ENCODE results near the gene NDUFB7.

NDUFB7 gene

DNA sequence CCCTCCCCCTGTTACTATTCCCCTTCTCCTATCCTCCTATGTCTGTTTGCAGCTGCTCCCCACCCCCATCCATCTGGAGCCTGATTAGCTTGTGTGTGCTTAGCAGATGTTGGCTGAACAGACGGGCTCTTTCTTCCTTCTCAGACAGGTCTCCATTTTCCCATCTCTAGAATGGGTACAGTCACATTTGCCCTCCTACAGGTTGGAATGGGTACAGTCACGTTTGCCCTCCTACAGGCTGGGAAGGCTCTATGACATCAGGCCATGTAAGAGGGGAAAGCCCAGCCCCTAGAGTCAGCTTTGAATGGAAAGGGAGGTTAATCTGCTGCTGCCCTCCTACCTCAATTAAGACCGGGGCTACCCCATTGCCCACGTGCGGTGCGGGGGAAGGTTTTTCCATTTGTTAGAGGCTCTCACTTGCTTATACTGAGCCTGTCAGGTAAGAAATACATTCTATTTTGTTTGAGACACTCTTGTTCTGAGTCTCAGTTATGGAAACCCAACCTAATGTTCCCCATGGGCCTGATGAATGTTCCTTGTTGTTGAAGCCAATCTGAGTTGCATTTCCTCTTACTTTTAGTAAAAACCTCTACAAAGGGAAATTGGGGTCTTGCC lies 8.9 kb upstream of the NDUFB7 start:
- TF ChIP-seq CEBPB (IDR thresholded peaks at IDR 0.05), result no peak

DNA sequence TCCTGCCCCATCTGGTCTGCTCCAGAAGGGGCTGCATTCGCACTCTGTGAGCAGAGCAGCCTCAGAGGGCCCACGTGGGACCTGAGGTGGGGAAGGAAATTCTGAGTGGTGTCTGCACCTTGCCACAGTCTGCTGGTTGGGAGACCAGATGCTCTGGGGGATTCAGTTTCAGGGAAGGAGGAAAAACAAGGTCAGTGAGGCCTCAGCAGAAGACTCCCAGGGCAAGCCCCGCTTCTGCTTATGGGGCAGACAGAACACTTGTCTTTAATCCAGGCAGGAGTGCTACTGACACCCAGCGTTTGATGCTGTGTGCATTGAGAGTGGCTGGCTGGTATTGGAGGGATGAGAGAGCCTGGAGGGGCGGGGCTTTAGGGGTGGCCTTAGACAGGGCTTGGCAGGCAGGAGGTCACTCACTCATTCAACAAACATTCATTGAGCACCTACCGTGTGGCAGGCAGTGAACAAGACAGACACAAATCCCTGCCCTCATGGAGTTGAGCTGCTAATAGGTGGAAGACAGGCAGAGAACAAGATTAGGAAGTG lies 6.1 kb upstream of the NDUFB7 start:
- TF ChIP-seq EP300 (IDR thresholded peaks at IDR 0.05; ENCODE audit: borderline replicate concordance), result no peak
- TF ChIP-seq CREB1 (IDR thresholded peaks at IDR 0.05; ENCODE audit: low read depth), result no peak
- no peak for TF ChIP-seq ZBTB7A (IDR thresholded peaks at IDR 0.05; ENCODE audit: low read depth)
- no peak for TF ChIP-seq RAD21 (IDR thresholded peaks at IDR 0.05; ENCODE audit: low read depth)
- no peak for TF ChIP-seq FOXM1 (IDR thresholded peaks at IDR 0.05; ENCODE audit: borderline replicate concordance, low read depth)
- TF ChIP-seq CEBPB (IDR thresholded peaks at IDR 0.05), result no peak
- TF ChIP-seq, protein P1, sequence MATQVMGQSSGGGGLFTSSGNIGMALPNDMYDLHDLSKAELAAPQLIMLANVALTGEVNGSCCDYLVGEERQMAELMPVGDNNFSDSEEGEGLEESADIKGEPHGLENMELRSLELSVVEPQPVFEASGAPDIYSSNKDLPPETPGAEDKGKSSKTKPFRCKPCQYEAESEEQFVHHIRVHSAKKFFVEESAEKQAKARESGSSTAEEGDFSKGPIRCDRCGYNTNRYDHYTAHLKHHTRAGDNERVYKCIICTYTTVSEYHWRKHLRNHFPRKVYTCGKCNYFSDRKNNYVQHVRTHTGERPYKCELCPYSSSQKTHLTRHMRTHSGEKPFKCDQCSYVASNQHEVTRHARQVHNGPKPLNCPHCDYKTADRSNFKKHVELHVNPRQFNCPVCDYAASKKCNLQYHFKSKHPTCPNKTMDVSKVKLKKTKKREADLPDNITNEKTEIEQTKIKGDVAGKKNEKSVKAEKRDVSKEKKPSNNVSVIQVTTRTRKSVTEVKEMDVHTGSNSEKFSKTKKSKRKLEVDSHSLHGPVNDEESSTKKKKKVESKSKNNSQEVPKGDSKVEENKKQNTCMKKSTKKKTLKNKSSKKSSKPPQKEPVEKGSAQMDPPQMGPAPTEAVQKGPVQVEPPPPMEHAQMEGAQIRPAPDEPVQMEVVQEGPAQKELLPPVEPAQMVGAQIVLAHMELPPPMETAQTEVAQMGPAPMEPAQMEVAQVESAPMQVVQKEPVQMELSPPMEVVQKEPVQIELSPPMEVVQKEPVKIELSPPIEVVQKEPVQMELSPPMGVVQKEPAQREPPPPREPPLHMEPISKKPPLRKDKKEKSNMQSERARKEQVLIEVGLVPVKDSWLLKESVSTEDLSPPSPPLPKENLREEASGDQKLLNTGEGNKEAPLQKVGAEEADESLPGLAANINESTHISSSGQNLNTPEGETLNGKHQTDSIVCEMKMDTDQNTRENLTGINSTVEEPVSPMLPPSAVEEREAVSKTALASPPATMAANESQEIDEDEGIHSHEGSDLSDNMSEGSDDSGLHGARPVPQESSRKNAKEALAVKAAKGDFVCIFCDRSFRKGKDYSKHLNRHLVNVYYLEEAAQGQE (IDR thresholded peaks at IDR 0.05; ENCODE audit: low read depth), result no peak
- no peak for TF ChIP-seq EGR1 (IDR thresholded peaks at IDR 0.05)
- TF ChIP-seq TAF1 (IDR thresholded peaks at IDR 0.05; ENCODE audit: low read depth), result no peak
- no peak for TF ChIP-seq TCF12 (IDR thresholded peaks at IDR 0.05; ENCODE audit: low read depth)
- TF ChIP-seq MAX (IDR thresholded peaks at IDR 0.05), result no peak

DNA sequence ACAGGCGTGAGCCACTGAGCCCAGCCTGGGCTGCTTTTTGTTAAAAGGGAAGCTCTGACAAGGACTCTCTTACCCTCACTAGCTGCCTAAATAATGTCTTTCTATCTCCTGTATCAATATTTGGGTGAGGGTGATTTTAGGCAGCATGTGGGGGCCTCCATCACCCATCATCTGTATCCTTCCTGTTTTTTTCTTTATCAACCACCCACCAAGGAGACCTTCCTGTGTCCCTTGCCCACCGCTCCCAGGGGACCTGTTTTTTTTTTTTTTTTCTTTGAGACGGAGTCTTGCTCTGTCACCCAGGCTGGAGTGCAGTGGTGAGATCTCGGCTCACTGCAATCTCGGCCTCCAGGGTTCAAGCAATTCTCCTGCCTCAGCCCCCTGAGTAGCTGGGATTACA lies 5.4 kb upstream of the NDUFB7 start:
- no peak for TF ChIP-seq CREB1 (IDR thresholded peaks at IDR 0.05; ENCODE audit: low read depth)
- TF ChIP-seq FOXM1 (IDR thresholded peaks at IDR 0.05; ENCODE audit: borderline replicate concordance, low read depth), result no peak
- no peak for TF ChIP-seq EP300 (IDR thresholded peaks at IDR 0.05; ENCODE audit: borderline replicate concordance)
- no peak for TF ChIP-seq MAX (IDR thresholded peaks at IDR 0.05)
- TF ChIP-seq RAD21 (IDR thresholded peaks at IDR 0.05; ENCODE audit: low read depth), result no peak

GRCh38 chr19:14576363-14576762 lies 4.5 kb upstream of the NDUFB7 start:
- TF ChIP-seq CREB1 (IDR thresholded peaks at IDR 0.05; ENCODE audit: low read depth), result no peak
- TF ChIP-seq TCF12 (IDR thresholded peaks at IDR 0.05; ENCODE audit: low read depth), result no peak
- TF ChIP-seq NFIC (IDR thresholded peaks at IDR 0.05), result no peak

- TF ChIP-seq YY1 (IDR thresholded peaks at IDR 0.05; ENCODE audit: low read depth) (no peak), CEBPB (IDR thresholded peaks at IDR 0.05) (no peak), TEAD4 (IDR thresholded peaks at IDR 0.05) (no peak), NFIC (IDR thresholded peaks at IDR 0.05) (no peak), FOXM1 (IDR thresholded peaks at IDR 0.05; ENCODE audit: borderline replicate concordance, low read depth) (no peak), RAD21 (IDR thresholded peaks at IDR 0.05; ENCODE audit: low read depth) (no peak), TCF12 (IDR thresholded peaks at IDR 0.05; ENCODE audit: low read depth) (no peak), MAX (IDR thresholded peaks at IDR 0.05) (no peak), CREB1 (IDR thresholded peaks at IDR 0.05; ENCODE audit: low read depth) (no peak), EGR1 (IDR thresholded peaks at IDR 0.05) (no peak)
- TF ChIP-seq, protein P2, sequence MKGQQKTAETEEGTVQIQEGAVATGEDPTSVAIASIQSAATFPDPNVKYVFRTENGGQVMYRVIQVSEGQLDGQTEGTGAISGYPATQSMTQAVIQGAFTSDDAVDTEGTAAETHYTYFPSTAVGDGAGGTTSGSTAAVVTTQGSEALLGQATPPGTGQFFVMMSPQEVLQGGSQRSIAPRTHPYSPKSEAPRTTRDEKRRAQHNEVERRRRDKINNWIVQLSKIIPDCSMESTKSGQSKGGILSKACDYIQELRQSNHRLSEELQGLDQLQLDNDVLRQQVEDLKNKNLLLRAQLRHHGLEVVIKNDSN (IDR thresholded peaks at IDR 0.05), result no peak
These were observed 3.6 kb upstream of the NDUFB7 start for GRCh38 chr19:14575428-14575980.

DNA sequence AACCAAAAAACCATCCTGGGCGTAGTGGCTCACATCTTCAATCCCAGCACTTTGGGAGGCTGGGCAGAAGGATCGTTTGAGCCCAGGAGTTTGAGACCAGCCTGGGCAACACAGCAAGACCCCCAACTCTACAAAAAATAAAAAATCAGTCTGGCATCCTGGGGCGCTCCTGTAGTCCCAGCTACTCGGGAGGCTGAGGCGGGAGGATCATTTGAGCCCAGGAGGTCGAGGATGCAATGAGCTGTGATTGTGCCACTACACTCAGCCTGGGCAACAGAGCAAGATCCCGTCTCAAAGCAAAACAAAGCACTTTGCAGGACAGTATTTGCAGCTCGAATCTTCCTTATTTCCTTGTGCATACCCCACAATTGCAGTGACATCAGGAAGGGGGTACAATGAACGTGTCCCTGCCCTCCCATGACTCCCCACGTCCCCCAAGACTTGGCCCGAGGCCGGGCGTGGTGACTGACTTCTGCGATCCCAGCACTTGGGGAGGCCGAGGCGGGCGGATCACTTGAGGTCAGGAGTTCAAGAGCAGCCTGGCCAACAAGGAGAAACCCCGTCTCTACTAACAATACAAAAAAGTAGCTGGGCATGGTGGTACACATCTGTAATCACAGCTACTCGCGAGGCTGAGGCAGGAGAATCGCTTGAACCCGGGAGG lies 870 bp downstream of the NDUFB7 start:
- TF ChIP-seq, protein P1 (IDR thresholded peaks at IDR 0.05; ENCODE audit: low read depth), result no peak
- no peak for TF ChIP-seq EP300 (IDR thresholded peaks at IDR 0.05; ENCODE audit: borderline replicate concordance)
- no peak for TF ChIP-seq CEBPB (IDR thresholded peaks at IDR 0.05)
- no peak for TF ChIP-seq ZBTB7A (IDR thresholded peaks at IDR 0.05; ENCODE audit: low read depth)
- TF ChIP-seq TEAD4 (IDR thresholded peaks at IDR 0.05), result no peak
- TF ChIP-seq TAF1 (IDR thresholded peaks at IDR 0.05; ENCODE audit: low read depth), result no peak
- no peak for TF ChIP-seq EGR1 (IDR thresholded peaks at IDR 0.05)
- TF ChIP-seq FOXM1 (IDR thresholded peaks at IDR 0.05; ENCODE audit: borderline replicate concordance, low read depth), result no peak
- TF ChIP-seq CREB1 (IDR thresholded peaks at IDR 0.05; ENCODE audit: low read depth), result no peak
- TF ChIP-seq RAD21 (IDR thresholded peaks at IDR 0.05; ENCODE audit: low read depth), result no peak
- TF ChIP-seq YY1 (IDR thresholded peaks at IDR 0.05; ENCODE audit: low read depth), result no peak
- TF ChIP-seq MAX (IDR thresholded peaks at IDR 0.05), result no peak
- TF ChIP-seq, protein P2 (IDR thresholded peaks at IDR 0.05), result no peak
- TF ChIP-seq TCF12 (IDR thresholded peaks at IDR 0.05; ENCODE audit: low read depth), result no peak
- no peak for TF ChIP-seq NFIC (IDR thresholded peaks at IDR 0.05)

All from Ishikawa (cell line).